Measurements from ENCODE around the gene ARSG. TPM values are rescaled to one million over a fixed set of nuclear protein-coding genes. Genes with fewer than 3 reads are reported as not detected.
A peak's percentile ranks its signal among the peaks of the same experiment; 100 is the strongest.

Gene ARSG
- total and polyA plus RNA-seq, 5 experiments from 2014 or later: 10.4 to 15.1 (median 12.9) TPM

- POLR2A ChIA-PET: no interaction called here
- DNase-seq (no peak), ATAC-seq (no peak)
- H3K36me3 Mint-ChIP-seq: peaks cover 0 to 16% (median 8%) of the 10 kb centered on the region in 3 donors
- no peak overlapping the region for H3K4me3 Mint-ChIP-seq
- H3K9me3 Mint-ChIP-seq: no peaks in the 10 kb centered on the region
- H3K4me1 Mint-ChIP-seq: peaks cover 0 to 12% (median 3%) of the 10 kb centered on the region in 4 donors
- H3K27me3 Mint-ChIP-seq: no peaks in the 10 kb centered on the region
- H3K27ac Mint-ChIP-seq: peak overlapping the region in 1 of 10 donors; percentile 40
These were observed 134.7 kb downstream of the ARSG start for GRCh38 chr17:68425979-68426378.

- no peaks in the 10 kb centered on the region for H3K27me3 Mint-ChIP-seq
- no peak for DNase-seq
- peak overlapping the region in 1 of 10 donors; percentile 2 for H3K27ac Mint-ChIP-seq
- H3K36me3 Mint-ChIP-seq: peaks cover 0 to 9% (median 4%) of the 10 kb centered on the region in 3 donors
- POLR2A ChIA-PET: interaction anchor here (0.7 to 0.9 kb wide), 2 partner anchors 28 to 81 kb away, joined by 3 read pairs; no protein-coding TSS in a partner anchor
- ATAC-seq: no peak
- H3K4me3 Mint-ChIP-seq: no peak overlapping the region
- peaks cover 5 to 19% (median 11%) of the 10 kb centered on the region in 4 donors for H3K4me1 Mint-ChIP-seq
- H3K9me3 Mint-ChIP-seq: no peaks in the 10 kb centered on the region
These were observed 136.3 kb downstream of the ARSG start for GRCh38 chr17:68427575-68427974.

- H3K27me3 Mint-ChIP-seq: no peaks in the 10 kb centered on the region
- H3K9me3 Mint-ChIP-seq: no peaks in the 10 kb centered on the region
- peaks cover 5 to 16% (median 13%) of the 10 kb centered on the region in 4 donors for H3K4me1 Mint-ChIP-seq
- peaks cover 0 to 9% (median 4%) of the 10 kb centered on the region in 3 donors for H3K36me3 Mint-ChIP-seq
- DNase-seq (no peak), ATAC-seq (no peak)
- H3K27ac Mint-ChIP-seq: peak overlapping the region in 1 of 10 donors; percentile 33
- no peak overlapping the region for H3K4me3 Mint-ChIP-seq
- POLR2A ChIA-PET: interaction anchor here (0.7 to 0.9 kb wide), 2 partner anchors 30 to 118 kb away, joined by 3 read pairs; no protein-coding TSS in a partner anchor
These were observed 137.3 kb downstream of the ARSG start for GRCh38 chr17:68428498-68429172.

- POLR2A ChIA-PET: interaction anchor here (0.6 kb wide), 1 partner anchor 146 kb away, joined by 3 read pairs; no protein-coding TSS in a partner anchor
- H3K36me3 Mint-ChIP-seq: peaks cover 0 to 4% (median 3%) of the 10 kb centered on the region in 3 donors
- ATAC-seq: no peak
- peaks cover 5 to 13% (median 13%) of the 10 kb centered on the region in 4 donors for H3K4me1 Mint-ChIP-seq
- H3K4me3 Mint-ChIP-seq: no peak overlapping the region
- H3K27ac Mint-ChIP-seq: peak overlapping the region in 1 of 10 donors; percentile 10
- no peaks in the 10 kb centered on the region for H3K27me3 Mint-ChIP-seq
- H3K9me3 Mint-ChIP-seq: no peaks in the 10 kb centered on the region
- DNase-seq: no peak
These were observed 138.6 kb downstream of the ARSG start for GRCh38 chr17:68429881-68430280.

GRCh38 chr17:68431045-68431608, 139.8 kb downstream of the ARSG start:
- Mint-ChIP-seq H3K27me3 (no peaks in the 10 kb centered on the region), H3K36me3 (peaks cover 0 to 4% (median 2%) of the 10 kb centered on the region in 3 donors), H3K4me1 (peaks cover 10 to 19% (median 17%) of the 10 kb centered on the region in 4 donors), H3K4me3 (no peak overlapping the region), H3K27ac (peak overlapping the region in 3 of 10 donors; percentile 9 to 26 (median 16)), H3K9me3 (no peaks in the 10 kb centered on the region)
- POLR2A ChIA-PET: interaction anchor here (1.1 to 10.1 kb wide), 5 partner anchors 17 to 168 kb away, joined by 3 to 94 read pairs (median 4); partner anchors contain the start of genes ARSG and SLC16A6
- DNase-seq: no peak
- no peak for ATAC-seq

- Mint-ChIP-seq H3K27ac (peak overlapping the region in 5 of 10 donors; percentile 9 to 66 (median 26)), H3K9me3 (no peaks in the 10 kb centered on the region), H3K36me3 (peaks cover 0 to 4% (median 2%) of the 10 kb centered on the region in 3 donors), H3K4me3 (no peak overlapping the region), H3K4me1 (peaks cover 16 to 24% (median 22%) of the 10 kb centered on the region in 4 donors), H3K27me3 (no peaks in the 10 kb centered on the region)
- POLR2A ChIA-PET: interaction anchor here (0.5 to 10.1 kb wide), 8 partner anchors 17 to 226 kb away, joined by 3 to 94 read pairs (median 3); partner anchors contain the start of genes ARSG, SLC16A6 and WIPI1
- ATAC-seq (peak; percentile 61 to 70), DNase-seq (peak in 9 of 10 donors; percentile 23 to 76 (median 53))
These were observed 140.4 kb downstream of the ARSG start for GRCh38 chr17:68431661-68432071.

GRCh38 chr17:68432086-68432864, 141.0 kb downstream of the ARSG start:
- H3K4me1 Mint-ChIP-seq: peaks cover 21 to 30% (median 25%) of the 10 kb centered on the region in 4 donors
- H3K36me3 Mint-ChIP-seq: peaks cover 0 to 4% (median 2%) of the 10 kb centered on the region in 3 donors
- ATAC-seq: no peak
- no peaks in the 10 kb centered on the region for H3K9me3 Mint-ChIP-seq
- DNase-seq: no peak
- H3K27me3 Mint-ChIP-seq: no peaks in the 10 kb centered on the region
- POLR2A ChIA-PET: interaction anchor here (0.5 to 10.1 kb wide), 9 partner anchors 18 to 435 kb away, joined by 3 to 94 read pairs (median 3); partner anchors contain the start of genes ARSG, SLC16A6 and WIPI1
- H3K27ac Mint-ChIP-seq: peak overlapping the region in 6 of 10 donors; percentile 9 to 72 (median 28)
- H3K4me3 Mint-ChIP-seq: no peak overlapping the region

GRCh38 chr17:68433211-68433610, 141.9 kb downstream of the ARSG start:
- H3K36me3 Mint-ChIP-seq: peaks cover 0 to 4% (median 2%) of the 10 kb centered on the region in 3 donors
- DNase-seq (no peak), ATAC-seq (no peak)
- peaks cover 24 to 40% (median 34%) of the 10 kb centered on the region in 4 donors for H3K4me1 Mint-ChIP-seq
- POLR2A ChIA-PET: interaction anchor here (0.7 to 10.1 kb wide), 3 partner anchors 9 to 142 kb away, joined by 3 to 94 read pairs (median 3); partner anchors contain the start of genes ARSG, SLC16A6 and WIPI1
- no peaks in the 10 kb centered on the region for H3K27me3 Mint-ChIP-seq
- peak overlapping the region in 1 of 10 donors; percentile 1 for H3K27ac Mint-ChIP-seq
- no peak overlapping the region for H3K4me3 Mint-ChIP-seq
- H3K9me3 Mint-ChIP-seq: no peaks in the 10 kb centered on the region

- no peak overlapping the region for H3K27ac Mint-ChIP-seq
- H3K36me3 Mint-ChIP-seq: peaks cover 0 to 3% (median 2%) of the 10 kb centered on the region in 3 donors
- DNase-seq (no peak), ATAC-seq (no peak)
- POLR2A ChIA-PET: interaction anchor here (0.6 to 10.1 kb wide), 4 partner anchors 10 to 173 kb away, joined by 3 to 94 read pairs (median 6); partner anchors contain the start of genes ARSG and SLC16A6
- H3K9me3 Mint-ChIP-seq: no peaks in the 10 kb centered on the region
- H3K27me3 Mint-ChIP-seq: no peaks in the 10 kb centered on the region
- peaks cover 25 to 46% (median 42%) of the 10 kb centered on the region in 4 donors for H3K4me1 Mint-ChIP-seq
- no peak overlapping the region for H3K4me3 Mint-ChIP-seq
These were observed 142.7 kb downstream of the ARSG start for GRCh38 chr17:68433911-68434508.

- ATAC-seq (no peak), DNase-seq (no peak)
- no peaks in the 10 kb centered on the region for H3K9me3 Mint-ChIP-seq
- H3K4me1 Mint-ChIP-seq: peaks cover 23 to 51% (median 49%) of the 10 kb centered on the region in 4 donors
- H3K36me3 Mint-ChIP-seq: no peaks in the 10 kb centered on the region
- no peak overlapping the region for H3K4me3 Mint-ChIP-seq
- POLR2A ChIA-PET: interaction anchor here (0.7 to 10.1 kb wide), 3 partner anchors 23 to 144 kb away, joined by 3 to 94 read pairs (median 4); partner anchors contain the start of genes ARSG and SLC16A6
- no peaks in the 10 kb centered on the region for H3K27me3 Mint-ChIP-seq
- H3K27ac Mint-ChIP-seq: peak overlapping the region in 1 of 10 donors; percentile 77
These were observed 144.1 kb downstream of the ARSG start for GRCh38 chr17:68435361-68435760.

Data from naive thymus-derived CD8-positive, alpha-beta T cell (primary cell).